Pons (tissue), 1 donor: ENCODE measurements around the gene UVSSA.
"Not testable (repeated sequence)": the region's sequence is repeated elsewhere in the genome, so short reads cannot be mapped to it uniquely, and the experiment has no call there.

Source experiments
- DNase-seq: peaks from one replicate; pipeline ENCODE4 v3.0.0-alpha.2; 2016; ENCODE audit warnings: low spot score

Gene UVSSA

GRCh38 chr4:1376841-1377605 lies 30.0 kb downstream of the UVSSA start:
- DNase-seq, result no peak

GRCh38 chr4:1377606-1378261 lies 30.7 kb downstream of the UVSSA start:
- DNase-seq, result no peak

- no peak for DNase-seq
Observed at GRCh38 chr4:1378559-1379231, 31.7 kb downstream of the UVSSA start.

GRCh38 chr4:1379351-1379781 lies 32.4 kb downstream of the UVSSA start:
- DNase-seq, result no peak

- no peak for DNase-seq
Observed at GRCh38 chr4:1379801-1380331, 32.9 kb downstream of the UVSSA start.

- DNase-seq, result no peak
Observed at GRCh38 chr4:1380368-1381151, 33.6 kb downstream of the UVSSA start.

- no peak for DNase-seq
Observed at GRCh38 chr4:1381181-1381621, 34.2 kb downstream of the UVSSA start.

GRCh38 chr4:1381944-1382541 lies 35.0 kb downstream of the UVSSA start:
- no peak for DNase-seq

GRCh38 chr4:1382776-1383727 lies 36.0 kb downstream of the UVSSA start:
- no peak for DNase-seq

GRCh38 chr4:1383728-1384591 lies 37.0 kb downstream of the UVSSA start:
- DNase-seq, result no peak

- no peak for DNase-seq
Observed at GRCh38 chr4:1384675-1385372, 37.8 kb downstream of the UVSSA start.

- DNase-seq, result no peak
Observed at GRCh38 chr4:1385373-1386340, 38.6 kb downstream of the UVSSA start.

- DNase-seq, result not testable (repeated sequence)
Observed at GRCh38 chr4:1393363-1393762, 46.4 kb downstream of the UVSSA start.

GRCh38 chr4:1393866-1394265 lies 46.9 kb downstream of the UVSSA start:
- DNase-seq, result no peak

- not testable (repeated sequence) for DNase-seq
Observed at GRCh38 chr4:1394554-1395388, 47.8 kb downstream of the UVSSA start.

GRCh38 chr4:1395389-1395820 lies 48.4 kb downstream of the UVSSA start:
- DNase-seq, result not testable (repeated sequence)
